22Rv1 (cell line): Measurements from ENCODE around the gene DYRK1A.

Experiments used
- CTCF ChIP-seq: fragments of 450-650 bp; IDR thresholded peaks from 2 replicates; pipeline ENCODE4 v1.5.1; 2017; ENCODE audit warnings: mild to moderate bottlenecking
- ZFX ChIP-seq: fragments of 450-650 bp; IDR thresholded peaks from 2 replicates; pipeline ENCODE4 v1.6.1; 2017; ENCODE audit warnings: antibody characterized with exemption, borderline replicate concordance

- TF ChIP-seq CTCF (no peak), ZFX (no peak)
These were observed 63.7 kb downstream of the DYRK1A start for GRCh38 chr21:37430184-37430821.
